HepG2 (cell line): Measurements from ENCODE around the gene PCCB. TPM values are rescaled to one million over a fixed set of nuclear protein-coding genes. Genes with fewer than 3 reads are reported as not detected.

Source experiments
- ATAC-seq: fragments of 200-7000 bp; cut with Tn5 transposase; 3 replicates; pipeline ENCODE4 v1.9.1; 2020; ENCODE audit warnings: mild to moderate bottlenecking, moderate library complexity
- BruUV-seq: library from RNA; stranded (reverse); fragments of 400-500 nt; replicated peaks from 2 replicates; lab custom pipeline; 2021; lab: Mats Ljungman, UMichigan
- CTCF ChIA-PET: fragments of 300-600 bp; formaldehyde crosslinking; extraction: SDS; loops from one replicate; lab custom pipeline; 2021; ENCODE audit warnings: low total read pairs, inconsistent platforms, low intra/inter-chr PET ratio; lab: Yijun Ruan, JAX
- POLR2A ChIA-PET: fragments of 350-600 bp; sonication (Branson Sonifier 250); formaldehyde crosslinking; loops from one replicate; lab custom pipeline; 2020; ENCODE audit warnings: antibody characterized with exemption, inconsistent platforms; lab: Yijun Ruan, JAX
- DNase-seq: peaks from one replicate; pipeline ENCODE4 v3.0.0-alpha.2; 2015; ENCODE audit warnings: low spot score
- FAIRE-seq: peaks from 3 replicates; lab custom pipeline; 2011; peaks lifted over from hg19 to GRCh38; lab: Jason Lieb, UNC
- H2AFZ ChIP-seq: one replicate; pipeline ENCODE4 v1.6.1; 2011; ENCODE audit warnings: low read length, inconsistent platforms
- H3K27ac ChIP-seq: fragments of 300-600 bp; 3 replicates; pipeline ENCODE4 v1.8.0; 2011; ENCODE audit warnings: mixed run types, mild to moderate bottlenecking, mixed read lengths, low read length, inconsistent platforms; ENCODE audit not compliant: insufficient read depth; ENCODE audit errors: extremely low read length
- H3K27me3 ChIP-seq, 2 experiments: fragments of 200-600 bp in 1 of 2; 2 replicates in 1 of 2; 3 replicates in 1 of 2; pipeline versions ENCODE4 v1.6.0 to v1.8.0; 2011; ENCODE audit warnings: low read length in 2 of 2, mild to moderate bottlenecking in 2 of 2, moderate library complexity in 2 of 2, inconsistent platforms in 1 of 2; ENCODE audit not compliant: insufficient read depth in 2 of 2, control insufficient read depth in 1 of 2
- H3K36me3 ChIP-seq, 2 experiments: fragments of 200-600 bp in 1 of 2; replicated peaks in 1 of 2; 2 replicates in 1 of 2; 3 replicates in 1 of 2; pipeline versions ENCODE4 v1.5.1 to v1.8.0; 2011; ENCODE audit warnings: low read length in 2 of 2, inconsistent platforms in 1 of 2; ENCODE audit not compliant: insufficient read depth in 2 of 2, control insufficient read depth in 1 of 2
- H3K4me1 ChIP-seq: 2 replicates; pipeline ENCODE4 v1.5.1; 2012; ENCODE audit warnings: low read length, inconsistent platforms; ENCODE audit not compliant: insufficient read depth
- H3K4me2 ChIP-seq: 2 replicates; pipeline ENCODE4 v1.6.0; 2011; ENCODE audit warnings: low read depth, low read length, inconsistent platforms
- H3K4me3 ChIP-seq, 3 experiments: fragments of 200-600 bp in 1 of 3; sonication (generic), shearing (Covaris generic) in 1 of 3; replicated peaks in 1 of 3; 2 replicates each; pipeline ENCODE4 v1.5.1; 2011 to 2016; ENCODE audit warnings: low read length in 3 of 3, inconsistent platforms in 2 of 3, low read depth in 2 of 3, mild to moderate bottlenecking in 2 of 3, control low read depth in 1 of 3, mixed read lengths in 1 of 3; ENCODE audit not compliant: insufficient read depth in 1 of 3
- H3K79me2 ChIP-seq: one replicate; pipeline ENCODE4 v1.6.1; 2011; ENCODE audit warnings: low read length, inconsistent platforms; ENCODE audit not compliant: insufficient read depth
- H3K9ac ChIP-seq: 2 replicates; pipeline ENCODE4 v1.6.0; 2011; ENCODE audit warnings: mild to moderate bottlenecking, low read depth, low read length, inconsistent platforms; ENCODE audit not compliant: insufficient read depth
- H3K9me3 ChIP-seq: 2 replicates; pipeline ENCODE4 v1.5.1; 2012; ENCODE audit warnings: mild to moderate bottlenecking, low read length
- H4K20me1 ChIP-seq: 2 replicates; pipeline ENCODE4 v1.6.0; 2011; ENCODE audit warnings: inconsistent platforms, mild to moderate bottlenecking, low read length, moderate library complexity; ENCODE audit not compliant: insufficient read depth
- ATF7-NPFF ChIP-seq: sonication (generic); formaldehyde crosslinking; IDR thresholded peaks from 2 replicates; pipeline ENCODE4 v1.8.1; 2023; ENCODE audit warnings: mild to moderate bottlenecking, low read depth, missing genetic modification reagents, moderate library complexity
- HOXA7 ChIP-seq: sonication (generic); formaldehyde crosslinking; IDR thresholded peaks from 2 replicates; pipeline ENCODE4 v1.8.1; 2022; ENCODE audit warnings: mild to moderate bottlenecking, missing genetic modification reagents, moderate library complexity
- MEF2D ChIP-seq: sonication (generic); formaldehyde crosslinking; IDR thresholded peaks from 2 replicates; pipeline ENCODE4 v1.5.1; 2020; ENCODE audit warnings: mild to moderate bottlenecking, missing genetic modification reagents
- ONECUT2 ChIP-seq: sonication (generic); formaldehyde crosslinking; IDR thresholded peaks from 2 replicates; pipeline ENCODE4 v1.4.0; 2020; ENCODE audit warnings: missing genetic modification reagents
- PHF21A ChIP-seq: sonication (generic); formaldehyde crosslinking; IDR thresholded peaks from 2 replicates; pipeline ENCODE4 v1.5.0; 2020; ENCODE audit warnings: mild to moderate bottlenecking, missing genetic modification reagents
- PITX1 ChIP-seq: sonication (generic); formaldehyde crosslinking; IDR thresholded peaks from 2 replicates; pipeline ENCODE4 v1.5.1; 2020; ENCODE audit warnings: mild to moderate bottlenecking, missing genetic modification reagents
- SRSF1 ChIP-seq: fragments of 200-400 bp; formaldehyde crosslinking; optimal IDR thresholded peaks from 2 replicates; pipeline ENCODE3; 2017; ENCODE audit warnings: mild to moderate bottlenecking, low read depth, low read length, moderate library complexity
- YY1 ChIP-seq: IDR thresholded peaks from 2 replicates; pipeline ENCODE4 v1.6.1; 2011; ENCODE audit warnings: low read length, low read depth, moderate library complexity, mild to moderate bottlenecking; ENCODE audit not compliant: insufficient read depth, insufficient replicate concordance
- ZBTB33 ChIP-seq: sonication (generic); formaldehyde crosslinking; IDR thresholded peaks from 2 replicates; pipeline ENCODE4 v1.4.0; 2020; ENCODE audit warnings: missing genetic modification reagents
- ZBTB37 ChIP-seq: sonication (generic); formaldehyde crosslinking; IDR thresholded peaks from 2 replicates; pipeline ENCODE4 v1.4.0; 2020; ENCODE audit warnings: mild to moderate bottlenecking, missing genetic modification reagents
- ZNF280D ChIP-seq: sonication (generic); formaldehyde crosslinking; IDR thresholded peaks from 2 replicates; pipeline ENCODE4 v1.5.1; 2020; ENCODE audit warnings: mild to moderate bottlenecking, missing genetic modification reagents
- ZNF841 ChIP-seq: sonication (generic); formaldehyde crosslinking; IDR thresholded peaks from 2 replicates; pipeline ENCODE4 v1.8.1; 2023; ENCODE audit warnings: missing genetic modification reagents, borderline replicate concordance
- WGBS: methylation state at CpG from one replicate; pipeline ENCODE4 v1.1.6; 2017; ENCODE audit warnings: low lambda C conversion rate; 5-methylcytosine and 5-hydroxymethylcytosine counted together
- in situ Hi-C: cut with HindIII; loops from 2 replicates; pipeline ENCODE4 v1.10.0; 2017; ENCODE audit warnings: low pct_unique_long_range_greater_than_20kb; ENCODE audit not compliant: extremely low pct_ligation_motif_present
- intact Hi-C: fragments of 100-400 bp; cut with micrococcal nuclease; formaldehyde crosslinking; loops from one replicate; pipeline ENCODE4 v1.10.0; 2022; ENCODE audit not compliant: unreplicated experiment
- polyA plus RNA-seq, 8 experiments: library from polyadenylated mRNA; depleted of rRNA in 3 of 8; stranded (reverse) in 7 of 8; unstranded in 1 of 8; fragments of >200 nt; fragmentation: Illumina TruSeq in 4 of 8; extraction: Trizol in 4 of 8; gene quantifications; 2 replicates each; pipeline versions ENCODE4 v1.2.1 to v1.2.3, GENCODE V29; 2011 to 2016; ENCODE audit warnings: low read depth in 4 of 8, missing spikeins in 1 of 8, mixed read lengths in 1 of 8; ENCODE audit not compliant: insufficient read depth in 1 of 8
- total RNA-seq, 5 experiments: library from RNA; depleted of rRNA; stranded (reverse); fragments of >200 nt; fragmentation: Illumina TruSeq; extraction: Trizol; gene quantifications; 2 replicates each; pipeline ENCODE4 v1.2.3, GENCODE V29; 2016; ENCODE audit warnings: low read depth in 1 of 5
- TF ChIP-seq, protein P1 (sequence below): sonication (generic); formaldehyde crosslinking; conservative IDR thresholded peaks from 2 replicates; pipeline ENCODE4 v1.8.0; 2022; ENCODE audit warnings: mild to moderate bottlenecking, moderate library complexity, missing genetic modification reagents
- TF ChIP-seq, protein P2 (sequence below): sonication (generic); formaldehyde crosslinking; IDR thresholded peaks from 2 replicates; pipeline ENCODE4 v1.5.0; 2020; ENCODE audit warnings: missing genetic modification reagents

Gene PCCB
- total and polyA plus RNA-seq, 2 of the 13 experiments (the other 11 are each of a cell fraction or from before 2014, with no cell fraction given), result 84.1 to 88.7 TPM

GRCh38 chr3:136351905-136352304 lies 101.8 kb downstream of the PCCB start (continued):
- TF ChIP-seq, protein P1, sequence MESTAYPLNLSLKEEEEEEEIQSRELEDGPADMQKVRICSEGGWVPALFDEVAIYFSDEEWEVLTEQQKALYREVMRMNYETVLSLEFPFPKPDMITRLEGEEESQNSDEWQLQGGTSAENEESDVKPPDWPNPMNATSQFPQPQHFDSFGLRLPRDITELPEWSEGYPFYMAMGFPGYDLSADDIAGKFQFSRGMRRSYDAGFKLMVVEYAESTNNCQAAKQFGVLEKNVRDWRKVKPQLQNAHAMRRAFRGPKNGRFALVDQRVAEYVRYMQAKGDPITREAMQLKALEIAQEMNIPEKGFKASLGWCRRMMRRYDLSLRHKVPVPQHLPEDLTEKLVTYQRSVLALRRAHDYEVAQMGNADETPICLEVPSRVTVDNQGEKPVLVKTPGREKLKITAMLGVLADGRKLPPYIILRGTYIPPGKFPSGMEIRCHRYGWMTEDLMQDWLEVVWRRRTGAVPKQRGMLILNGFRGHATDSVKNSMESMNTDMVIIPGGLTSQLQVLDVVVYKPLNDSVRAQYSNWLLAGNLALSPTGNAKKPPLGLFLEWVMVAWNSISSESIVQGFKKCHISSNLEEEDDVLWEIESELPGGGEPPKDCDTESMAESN (CRISPR knock-in tag), result no peak

DNA sequence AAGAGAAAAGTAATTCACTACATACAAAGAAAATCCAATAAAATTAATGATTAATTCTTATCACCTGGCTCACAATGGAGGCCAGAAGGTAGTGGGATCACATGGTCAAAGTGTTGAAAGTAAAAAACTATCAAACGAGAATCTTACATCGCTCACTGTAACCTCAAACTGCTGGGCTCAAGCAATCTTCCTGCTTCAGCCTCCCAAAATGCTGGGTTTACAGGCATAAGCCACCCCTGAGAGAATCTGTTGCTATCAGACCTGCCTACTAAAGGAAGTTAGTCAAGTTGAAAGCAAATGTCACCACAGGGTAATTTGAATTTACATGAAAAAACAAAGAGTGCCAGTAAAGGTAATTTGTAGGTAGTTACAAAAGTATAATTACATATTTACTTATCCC lies 103.3 kb downstream of the PCCB start:
- no peak overlapping the region for H3K4me3 ChIP-seq
- no TSS peak for BruUV-seq
- in situ Hi-C loops, result no loop called here
- 91% methylated on average over 2 of the region's 2 CpGs for WGBS
- H3K79me2 ChIP-seq, result no peaks in the 10 kb centered on the region
- H3K27me3 ChIP-seq, result no peaks in the 10 kb centered on the region
- ChIA-PET CTCF (no interaction called here), POLR2A (no interaction called here)
- DNase-seq, result no peak
- peaks cover 3 to 16% of the 10 kb centered on the region in 2 experiments; a peak in 4 of 5 replicates for H3K36me3 ChIP-seq
- H4K20me1 ChIP-seq, result no peaks in the 10 kb centered on the region
- H3K4me2 ChIP-seq, result no peak overlapping the region
- no peak for FAIRE-seq
- H3K9ac ChIP-seq, result no peak overlapping the region
- no peak overlapping the region for H2AFZ ChIP-seq
- H3K27ac ChIP-seq, result no peak overlapping the region
- ATAC-seq, result no peak
- H3K4me1 ChIP-seq, result no peaks in the 10 kb centered on the region
- no peaks in the 10 kb centered on the region for H3K9me3 ChIP-seq
- intact Hi-C loops, result no loop called here
- TF ChIP-seq PITX1 (CRISPR knock-in tag) (no peak), YY1 (no peak), ZBTB37 (CRISPR knock-in tag) (no peak), ATF7-NPFF (no peak), ONECUT2 (CRISPR knock-in tag) (no peak), MEF2D (CRISPR knock-in tag) (no peak), PHF21A (CRISPR knock-in tag) (no peak), SRSF1 (no peak), HOXA7 (CRISPR knock-in tag) (no peak), ZNF280D (CRISPR knock-in tag) (no peak), ZBTB33 (CRISPR knock-in tag) (no peak), ZNF841 (CRISPR knock-in tag) (no peak)
- TF ChIP-seq, protein P2, sequence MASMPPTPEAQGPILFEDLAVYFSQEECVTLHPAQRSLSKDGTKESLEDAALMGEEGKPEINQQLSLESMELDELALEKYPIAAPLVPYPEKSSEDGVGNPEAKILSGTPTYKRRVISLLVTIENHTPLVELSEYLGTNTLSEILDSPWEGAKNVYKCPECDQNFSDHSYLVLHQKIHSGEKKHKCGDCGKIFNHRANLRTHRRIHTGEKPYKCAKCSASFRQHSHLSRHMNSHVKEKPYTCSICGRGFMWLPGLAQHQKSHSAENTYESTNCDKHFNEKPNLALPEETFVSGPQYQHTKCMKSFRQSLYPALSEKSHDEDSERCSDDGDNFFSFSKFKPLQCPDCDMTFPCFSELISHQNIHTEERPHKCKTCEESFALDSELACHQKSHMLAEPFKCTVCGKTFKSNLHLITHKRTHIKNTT (CRISPR knock-in tag), result no peak
